GM12878 (cell line): ENCODE data around the gene TANK.

Experiments used
- ASH2L ChIP-seq: fragments of 300-600, 200-600 bp; sonication (generic); IDR thresholded peaks from 2 replicates; pipeline ENCODE4 v1.6.1; 2017; ENCODE audit warnings: low read depth, mild to moderate bottlenecking, borderline replicate concordance
- ATF2 ChIP-seq: IDR thresholded peaks from 2 replicates; pipeline ENCODE4 v1.6.1; 2012; ENCODE audit warnings: low read length, inconsistent platforms
- BCL11A ChIP-seq: IDR thresholded peaks from 2 replicates; pipeline ENCODE4 v1.6.1; 2011; ENCODE audit warnings: low read depth, low read length
- CHD2 ChIP-seq: IDR thresholded peaks from 2 replicates; pipeline ENCODE4 v1.6.1; 2011; ENCODE audit warnings: low read depth, low read length, improper control_type of control experiment, borderline replicate concordance
- CREM ChIP-seq: IDR thresholded peaks from 2 replicates; pipeline ENCODE4 v1.6.1; 2014; ENCODE audit warnings: antibody characterized with exemption, low read depth
- CTCF ChIP-seq, 3 experiments: IDR thresholded peaks in 2 of 3; conservative IDR thresholded peaks in 1 of 3; 2 replicates each; pipeline ENCODE4 v1.5.1; 2011; ENCODE audit warnings: low read depth in 3 of 3, low read length in 3 of 3, mild to moderate bottlenecking in 3 of 3, control low read depth in 2 of 3, moderate library complexity in 2 of 3, inconsistent platforms in 1 of 3, mixed read lengths in 1 of 3; ENCODE audit not compliant: control insufficient read depth in 2 of 3, insufficient read depth in 1 of 3; ENCODE audit errors: extremely low read depth in 1 of 3
- EZH2 ChIP-seq: IDR thresholded peaks from 2 replicates; pipeline ENCODE4 v1.6.1; 2012; ENCODE audit warnings: low read depth, mild to moderate bottlenecking, control low read depth, inconsistent platforms, low read length, borderline replicate concordance; ENCODE audit not compliant: control insufficient read depth
- POLR2A ChIP-seq: IDR thresholded peaks from 2 replicates; pipeline ENCODE4 v1.6.1; 2011; ENCODE audit warnings: low read depth, mild to moderate bottlenecking, low read length
- PRDM15 ChIP-seq: fragments of 450-650 bp; formaldehyde crosslinking; IDR thresholded peaks from 2 replicates; pipeline ENCODE4 v1.4.0; 2020; ENCODE audit warnings: mild to moderate bottlenecking, moderate library complexity
- SMC3 ChIP-seq: IDR thresholded peaks from 2 replicates; pipeline ENCODE4 v1.6.1; 2011; ENCODE audit warnings: low read length, improper control_type of control experiment, borderline replicate concordance
- SRF ChIP-seq, 2 experiments: IDR thresholded peaks; 2 replicates each; pipeline ENCODE4 v1.6.1; 2011; ENCODE audit warnings: low read depth in 2 of 2, low read length in 2 of 2, mild to moderate bottlenecking in 1 of 2, moderate library complexity in 1 of 2
- TAF1 ChIP-seq: IDR thresholded peaks from 2 replicates; pipeline ENCODE4 v1.6.1; 2011; ENCODE audit warnings: mild to moderate bottlenecking, low read depth, low read length, borderline replicate concordance
- ZBTB33 ChIP-seq: fragments of 450-650 bp; IDR thresholded peaks from 2 replicates; pipeline ENCODE4 v1.6.1; 2017; ENCODE audit warnings: mild to moderate bottlenecking
- TF ChIP-seq, protein P1 (sequence below): IDR thresholded peaks from 2 replicates; pipeline ENCODE4 v1.6.1; 2011; ENCODE audit warnings: mild to moderate bottlenecking, low read depth, low read length, moderate library complexity; ENCODE audit not compliant: insufficient replicate concordance

DNA sequence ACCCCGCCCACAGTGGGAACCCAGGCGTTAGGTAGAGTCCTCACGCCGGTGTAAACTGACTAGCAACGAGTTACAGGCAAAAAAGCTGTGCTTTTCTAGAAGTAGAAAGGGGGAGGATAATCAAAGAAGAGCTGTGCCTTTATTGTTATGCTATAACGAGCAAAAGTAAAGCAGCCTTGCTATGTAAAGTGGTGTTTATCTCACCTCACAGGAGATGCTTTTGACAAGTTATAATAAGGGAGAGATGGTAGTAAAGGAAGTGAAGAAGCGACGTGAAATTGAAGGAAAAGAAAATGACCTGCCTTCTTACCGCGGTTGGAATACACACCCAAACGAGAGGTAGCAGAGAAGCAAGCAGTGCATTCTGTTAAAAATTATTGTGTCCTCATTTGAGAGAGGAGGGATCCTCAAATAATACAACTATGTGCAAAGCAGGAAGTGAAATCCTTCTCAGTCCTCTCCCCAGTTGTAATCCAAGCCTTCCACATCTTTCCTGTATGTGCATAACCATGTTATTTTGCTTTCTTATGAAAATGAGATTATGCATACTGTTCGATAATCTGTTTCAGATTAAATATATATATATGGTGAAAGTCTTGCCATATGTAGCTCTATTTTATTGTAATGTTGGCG, 962 bp downstream of the TANK start:
- TF ChIP-seq BCL11A (no peak), ZBTB33 (no peak), CTCF (IDR thresholded peaks at IDR 0.05 in 2 of 3, conservative IDR thresholded peaks at IDR 0.05 in 1 of 3; ENCODE audit: control insufficient read depth in 2 of 3, extremely low read depth in 1 of 3, insufficient read depth in 1 of 3, low read depth in 3 of 3, low read length in 3 of 3) (no peak), TAF1 (peak; percentile 26; the same call in 1 of the 2 replicates), CHD2 (no peak), ATF2 (no peak), POLR2A (no peak), SMC3 (0 out of 2 replicates have a peak, but pooled peaks have one; percentile 2), PRDM15 (CRISPR knock-in tag) (no peak), EZH2 (no peak), SRF (IDR thresholded peaks at IDR 0.05; ENCODE audit: low read depth in 2 of 2, low read length in 2 of 2) (no peak), CREM (0 out of 2 replicates have a peak, but pooled peaks have one; percentile 25), ASH2L (no peak)
- TF ChIP-seq, protein P1, sequence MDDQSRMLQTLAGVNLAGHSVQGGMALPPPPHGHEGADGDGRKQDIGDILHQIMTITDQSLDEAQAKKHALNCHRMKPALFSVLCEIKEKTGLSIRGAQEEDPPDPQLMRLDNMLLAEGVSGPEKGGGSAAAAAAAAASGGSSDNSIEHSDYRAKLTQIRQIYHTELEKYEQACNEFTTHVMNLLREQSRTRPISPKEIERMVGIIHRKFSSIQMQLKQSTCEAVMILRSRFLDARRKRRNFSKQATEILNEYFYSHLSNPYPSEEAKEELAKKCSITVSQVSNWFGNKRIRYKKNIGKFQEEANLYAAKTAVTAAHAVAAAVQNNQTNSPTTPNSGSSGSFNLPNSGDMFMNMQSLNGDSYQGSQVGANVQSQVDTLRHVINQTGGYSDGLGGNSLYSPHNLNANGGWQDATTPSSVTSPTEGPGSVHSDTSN = no peak
